Fibroblast of villous mesenchyme (primary cell): ENCODE data around the gene CDC14A. TPM values are rescaled to one million over a fixed set of nuclear protein-coding genes. Genes with fewer than 3 reads are reported as not detected.
A peak's percentile ranks its signal among the peaks of the same experiment; 100 is the strongest.

Source experiments
- DNase-seq: peaks from one replicate; pipeline ENCODE4 v3.0.0-alpha.2; 2010; ENCODE audit warnings: low read depth
- H3K4me3 ChIP-seq: 2 replicates; pipeline ENCODE4 v1.5.1; 2011; ENCODE audit warnings: low read depth, mild to moderate bottlenecking, low read length
- total RNA-seq: library from RNA; depleted of rRNA; stranded (reverse); fragments of >200 nt; gene quantifications from 2 replicates; pipeline ENCODE4 v1.2.3, GENCODE V29; 2012
- TF ChIP-seq, protein P1 (sequence below): IDR thresholded peaks from 2 replicates; pipeline ENCODE4 v1.5.1; 2012; ENCODE audit warnings: low read depth, mild to moderate bottlenecking, low read length; ENCODE audit not compliant: insufficient read depth

Gene CDC14A
- total RNA-seq, 1 donor: 5.2 TPM

- no peak overlapping the region for H3K4me3 ChIP-seq
- no peak for DNase-seq
- TF ChIP-seq, protein P1, sequence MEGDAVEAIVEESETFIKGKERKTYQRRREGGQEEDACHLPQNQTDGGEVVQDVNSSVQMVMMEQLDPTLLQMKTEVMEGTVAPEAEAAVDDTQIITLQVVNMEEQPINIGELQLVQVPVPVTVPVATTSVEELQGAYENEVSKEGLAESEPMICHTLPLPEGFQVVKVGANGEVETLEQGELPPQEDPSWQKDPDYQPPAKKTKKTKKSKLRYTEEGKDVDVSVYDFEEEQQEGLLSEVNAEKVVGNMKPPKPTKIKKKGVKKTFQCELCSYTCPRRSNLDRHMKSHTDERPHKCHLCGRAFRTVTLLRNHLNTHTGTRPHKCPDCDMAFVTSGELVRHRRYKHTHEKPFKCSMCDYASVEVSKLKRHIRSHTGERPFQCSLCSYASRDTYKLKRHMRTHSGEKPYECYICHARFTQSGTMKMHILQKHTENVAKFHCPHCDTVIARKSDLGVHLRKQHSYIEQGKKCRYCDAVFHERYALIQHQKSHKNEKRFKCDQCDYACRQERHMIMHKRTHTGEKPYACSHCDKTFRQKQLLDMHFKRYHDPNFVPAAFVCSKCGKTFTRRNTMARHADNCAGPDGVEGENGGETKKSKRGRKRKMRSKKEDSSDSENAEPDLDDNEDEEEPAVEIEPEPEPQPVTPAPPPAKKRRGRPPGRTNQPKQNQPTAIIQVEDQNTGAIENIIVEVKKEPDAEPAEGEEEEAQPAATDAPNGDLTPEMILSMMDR: no peak
Measured at GRCh38 chr1:100536031-100536430, 183.7 kb downstream of the CDC14A start.

DNA sequence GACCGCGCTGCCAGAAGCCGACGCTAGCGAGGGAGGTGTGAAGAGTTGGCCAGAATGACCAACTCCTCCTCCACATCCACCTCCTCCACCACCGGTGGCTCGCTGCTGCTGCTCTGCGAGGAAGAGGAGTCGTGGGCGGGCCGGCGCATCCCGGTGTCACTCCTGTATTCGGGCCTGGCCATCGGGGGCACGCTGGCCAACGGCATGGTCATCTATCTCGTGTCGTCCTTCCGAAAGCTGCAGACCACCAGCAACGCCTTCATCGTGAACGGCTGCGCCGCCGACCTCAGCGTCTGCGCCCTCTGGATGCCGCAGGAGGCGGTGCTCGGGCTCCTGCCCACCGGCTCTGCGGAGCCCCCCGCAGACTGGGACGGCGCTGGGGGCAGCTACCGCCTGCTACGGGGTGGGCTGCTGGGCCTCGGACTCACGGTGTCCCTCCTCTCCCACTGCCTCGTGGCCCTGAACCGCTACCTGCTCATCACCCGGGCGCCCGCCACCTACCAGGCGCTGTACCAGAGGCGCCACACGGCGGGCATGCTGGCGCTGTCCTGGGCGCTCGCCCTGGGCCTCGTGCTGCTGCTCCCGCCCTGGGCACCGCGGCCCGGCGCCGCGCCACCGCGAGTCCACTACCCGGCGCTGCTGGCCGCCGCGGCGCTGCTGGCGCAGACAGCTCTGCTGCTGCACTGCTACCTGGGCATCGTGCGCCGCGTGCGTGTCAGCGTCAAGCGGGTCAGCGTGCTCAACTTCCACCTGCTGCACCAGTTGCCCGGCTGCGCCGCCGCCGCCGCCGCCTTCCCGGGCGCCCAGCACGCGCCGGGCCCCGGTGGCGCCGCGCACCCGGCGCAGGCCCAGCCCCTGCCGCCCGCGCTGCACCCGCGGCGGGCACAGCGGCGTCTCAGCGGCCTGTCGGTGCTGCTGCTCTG lies 186.9 kb downstream of the CDC14A start:
- no peak for DNase-seq
- TF ChIP-seq, protein P1: peak; percentile 12
- peak overlapping the region; percentile 55 for H3K4me3 ChIP-seq

DNA sequence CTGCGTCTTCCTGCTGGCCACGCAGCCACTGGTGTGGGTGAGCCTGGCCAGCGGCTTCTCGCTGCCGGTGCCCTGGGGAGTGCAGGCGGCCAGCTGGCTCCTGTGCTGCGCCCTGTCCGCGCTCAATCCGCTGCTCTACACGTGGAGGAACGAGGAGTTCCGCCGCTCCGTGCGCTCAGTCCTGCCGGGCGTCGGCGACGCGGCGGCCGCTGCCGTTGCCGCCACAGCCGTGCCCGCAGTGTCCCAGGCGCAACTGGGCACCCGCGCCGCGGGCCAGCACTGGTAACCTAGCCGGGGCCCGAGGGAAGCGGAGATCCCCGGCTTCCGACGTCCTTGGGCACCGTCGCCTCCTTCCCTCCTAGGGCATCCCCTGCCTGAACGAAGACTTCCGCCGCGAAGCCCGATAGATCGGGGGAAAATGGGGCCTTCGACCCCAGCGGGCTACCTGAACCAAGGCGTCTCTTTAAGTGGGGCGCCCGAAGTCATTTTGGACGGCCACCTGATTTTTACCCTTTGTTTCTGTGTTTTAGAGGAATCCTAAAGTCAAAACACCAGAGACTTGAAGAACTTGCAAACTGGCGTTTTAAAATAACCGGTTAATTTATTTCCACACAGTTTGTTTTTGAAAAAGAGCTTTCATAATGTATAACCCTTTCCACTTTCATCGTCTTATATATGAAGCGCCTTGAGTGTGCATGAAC lies 187.7 kb downstream of the CDC14A start:
- TF ChIP-seq, protein P1: no peak
- DNase-seq: peak; percentile 22
- peak overlapping the region; percentile 50 for H3K4me3 ChIP-seq

DNA sequence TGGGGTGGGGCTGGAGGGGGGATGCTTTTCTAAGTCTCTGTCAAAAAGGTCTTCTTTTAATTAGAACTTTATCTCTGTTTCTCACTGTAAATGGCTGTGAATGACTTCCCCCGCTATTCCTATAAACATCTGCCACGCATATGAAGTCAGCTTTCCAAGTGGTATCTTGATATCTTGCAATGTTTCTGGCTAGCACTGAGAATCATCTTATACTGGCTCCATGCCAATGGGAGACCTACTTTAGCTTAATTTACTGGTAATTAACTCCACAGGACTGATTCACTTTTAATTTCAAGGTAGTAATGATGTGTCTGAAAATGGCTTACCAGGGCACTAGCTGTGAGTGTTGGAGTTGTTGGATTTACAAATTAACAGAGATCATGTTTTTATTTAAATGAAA lies 190.0 kb downstream of the CDC14A start:
- H3K4me3 ChIP-seq: no peak overlapping the region
- DNase-seq: no peak
- TF ChIP-seq, protein P1: no peak

GRCh38 chr1:100543640-100544039 lies 191.3 kb downstream of the CDC14A start:
- no peak for DNase-seq
- TF ChIP-seq, protein P1: peak; percentile 25
- H3K4me3 ChIP-seq: no peak overlapping the region

GRCh38 chr1:100544791-100545190 lies 192.5 kb downstream of the CDC14A start:
- no peak overlapping the region for H3K4me3 ChIP-seq
- no peak for DNase-seq
- TF ChIP-seq, protein P1: no peak
